ENCODE measurements around the gene SERPINH1. TPM values are rescaled to one million over a fixed set of nuclear protein-coding genes. Genes with fewer than 3 reads are reported as not detected.

The SERPINH1 gene
- total and polyA plus RNA-seq, 2 of the 13 experiments (the other 11 are each of a cell fraction or from before 2014, with no cell fraction given): 83.6 to 83.8 TPM

- peak; percentile 55; the same call in 1 of the 2 replicates for TF ChIP-seq BRD4 (CRISPR knock-in tag; IDR thresholded peaks at IDR 0.05)
- no peak for TF ChIP-seq LCORL (IDR thresholded peaks at IDR 0.05)
- TF ChIP-seq LCORL (CRISPR knock-in tag; IDR thresholded peaks at IDR 0.05): peak; percentile 59; the same call in 1 of the 2 replicates
- TF ChIP-seq NBN (conservative IDR thresholded peaks at IDR 0.05): no peak
- no peak for TF ChIP-seq ZNF772 (CRISPR knock-in tag; IDR thresholded peaks at IDR 0.05)
- no peak for TF ChIP-seq MZF1 (CRISPR knock-in tag; IDR thresholded peaks at IDR 0.05; ENCODE audit: borderline replicate concordance)
- TF ChIP-seq CBFB (CRISPR knock-in tag; IDR thresholded peaks at IDR 0.05): no peak
- TF ChIP-seq ZNF546 (CRISPR knock-in tag; conservative IDR thresholded peaks at IDR 0.05): no peak
- no peak; the same call in 1 of the 2 replicates for TF ChIP-seq ZBED4 (CRISPR knock-in tag; IDR thresholded peaks at IDR 0.05; ENCODE audit: borderline replicate concordance)
- TF ChIP-seq ZNF687 (CRISPR knock-in tag; IDR thresholded peaks at IDR 0.05): peak; percentile 85
- no peak for TF ChIP-seq RFXANK (CRISPR knock-in tag; IDR thresholded peaks at IDR 0.05)
- no peak for TF ChIP-seq ZNF616 (CRISPR knock-in tag; IDR thresholded peaks at IDR 0.05; ENCODE audit: low read depth)
- no peak for TF ChIP-seq ZBTB14 (CRISPR knock-in tag; IDR thresholded peaks at IDR 0.05)
- peak; percentile 42; the same call in 1 of the 2 replicates for TF ChIP-seq ZNF563 (CRISPR knock-in tag; IDR thresholded peaks at IDR 0.05)
- no peak for TF ChIP-seq ELK4 (CRISPR knock-in tag; IDR thresholded peaks at IDR 0.05; ENCODE audit: borderline replicate concordance)
- TF ChIP-seq HOXD1 (CRISPR knock-in tag; IDR thresholded peaks at IDR 0.05): no peak
- peak; percentile 84 for TF ChIP-seq ZFY (CRISPR knock-in tag; IDR thresholded peaks at IDR 0.05)
- TF ChIP-seq SOX5 (CRISPR knock-in tag; IDR thresholded peaks at IDR 0.05; ENCODE audit: borderline replicate concordance): no peak
- peak; percentile 74 for TF ChIP-seq SAP130 (CRISPR knock-in tag; IDR thresholded peaks at IDR 0.05; ENCODE audit: low read depth)
Observed at GRCh38 chr11:75562048-75562835, at the start of gene SERPINH1 (continued).

All from HepG2 (cell line).